Sigmoid colon (tissue), 4 donors: ENCODE measurements around the gene LENEP.

Experiments
- EP300 ChIP-seq, 4 donors: sonication (generic); formaldehyde crosslinking; IDR thresholded peaks; one replicate each; pipeline ENCODE4 v1.6.1; 2017; ENCODE audit warnings: antibody characterized with exemption in 4 of 4
- POLR2AphosphoS5 ChIP-seq, 4 donors: sonication (generic); formaldehyde crosslinking; IDR thresholded peaks; one replicate each; pipeline ENCODE4 v1.6.1; 2017; ENCODE audit warnings: antibody characterized with exemption in 4 of 4

DNA sequence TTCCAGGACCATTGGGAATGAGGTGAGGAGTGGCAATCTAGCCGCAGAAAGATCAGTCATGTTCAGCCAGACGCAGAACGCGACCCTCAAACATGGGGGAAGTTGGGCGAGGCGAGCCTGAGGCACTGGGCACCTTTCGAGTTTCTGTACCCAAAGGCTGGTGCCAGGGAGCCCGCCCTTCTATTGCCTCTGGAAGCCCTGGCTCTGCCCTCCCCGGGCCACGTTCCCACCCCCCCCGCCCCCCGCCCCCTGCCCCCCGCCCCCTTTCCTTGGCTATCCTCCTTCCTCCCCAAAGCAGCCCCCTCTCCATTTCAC lies 7.0 kb downstream of the LENEP start:
- no peak for TF ChIP-seq POLR2AphosphoS5 (IDR thresholded peaks at IDR 0.05)
- TF ChIP-seq EP300 (IDR thresholded peaks at IDR 0.05), result no peak
